ENCODE results near the gene SCD. TPM values are rescaled to one million over a fixed set of nuclear protein-coding genes. Genes with fewer than 3 reads are reported as not detected.

SCD gene
- total RNA-seq, 1 donor from 2014 or later, result 2.9 TPM

DNA sequence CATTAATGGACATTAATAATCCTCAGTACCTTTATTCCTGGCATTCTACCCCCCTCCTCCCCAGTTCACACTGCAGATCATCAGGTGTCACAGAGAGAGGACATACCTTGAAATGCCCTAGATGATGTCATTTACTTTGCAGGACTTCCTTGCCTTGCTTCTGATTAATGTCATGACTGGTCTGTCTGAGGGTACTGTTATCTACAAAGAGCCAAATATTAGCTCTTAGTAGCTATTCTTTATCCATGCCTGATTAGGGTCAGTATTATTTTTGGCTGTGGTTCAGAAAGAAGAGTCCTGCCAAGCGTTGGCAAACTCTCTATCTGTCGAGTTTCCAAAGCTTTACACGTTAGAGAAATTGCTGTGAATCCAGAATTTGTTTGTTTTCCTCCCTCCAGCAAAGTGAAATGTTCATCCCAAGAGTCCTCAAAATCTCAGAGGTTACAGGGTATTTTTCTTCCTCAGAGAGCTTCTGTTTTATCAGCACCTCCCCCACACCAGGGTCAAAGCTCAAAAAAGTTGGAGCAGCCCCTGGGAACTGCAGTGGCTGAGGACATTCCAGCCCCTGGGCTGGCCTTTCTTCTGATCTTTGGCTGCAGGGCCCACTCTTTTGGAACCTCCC, 12.6 kb downstream of the SCD start:
- intact Hi-C loops (cut with DNase I), result no loop called here
- TF ChIP-seq CTCF (IDR thresholded peaks at IDR 0.05), result no peak
- no peak overlapping the region for H3K27ac ChIP-seq
- H3K36me3 ChIP-seq, result peaks cover 0 to 11% of the 10 kb centered on the region in 2 donors
- H3K9me3 ChIP-seq, result no peaks in the 10 kb centered on the region
- H3K27me3 ChIP-seq, result no peaks in the 10 kb centered on the region
- no peak overlapping the region for H3K4me3 ChIP-seq
- DNase-seq (ENCODE audit: low spot score in 2 of 2), result no peak
- H3K4me1 ChIP-seq, result no peaks in the 10 kb centered on the region

GRCh38 chr10:100360234-100360633, 13.2 kb downstream of the SCD start:
- no peak overlapping the region for H3K4me3 ChIP-seq
- H3K9me3 ChIP-seq, result no peaks in the 10 kb centered on the region
- peaks cover 0 to 5% of the 10 kb centered on the region in 2 donors for H3K4me1 ChIP-seq
- intact Hi-C loops (cut with DNase I), result no loop called here
- H3K36me3 ChIP-seq, result peaks cover 0 to 6% of the 10 kb centered on the region in 2 donors
- H3K27me3 ChIP-seq, result no peaks in the 10 kb centered on the region
- TF ChIP-seq CTCF (IDR thresholded peaks at IDR 0.05), result no peak
- no peak overlapping the region for H3K27ac ChIP-seq
- no peak for DNase-seq (ENCODE audit: low spot score in 2 of 2)

DNA sequence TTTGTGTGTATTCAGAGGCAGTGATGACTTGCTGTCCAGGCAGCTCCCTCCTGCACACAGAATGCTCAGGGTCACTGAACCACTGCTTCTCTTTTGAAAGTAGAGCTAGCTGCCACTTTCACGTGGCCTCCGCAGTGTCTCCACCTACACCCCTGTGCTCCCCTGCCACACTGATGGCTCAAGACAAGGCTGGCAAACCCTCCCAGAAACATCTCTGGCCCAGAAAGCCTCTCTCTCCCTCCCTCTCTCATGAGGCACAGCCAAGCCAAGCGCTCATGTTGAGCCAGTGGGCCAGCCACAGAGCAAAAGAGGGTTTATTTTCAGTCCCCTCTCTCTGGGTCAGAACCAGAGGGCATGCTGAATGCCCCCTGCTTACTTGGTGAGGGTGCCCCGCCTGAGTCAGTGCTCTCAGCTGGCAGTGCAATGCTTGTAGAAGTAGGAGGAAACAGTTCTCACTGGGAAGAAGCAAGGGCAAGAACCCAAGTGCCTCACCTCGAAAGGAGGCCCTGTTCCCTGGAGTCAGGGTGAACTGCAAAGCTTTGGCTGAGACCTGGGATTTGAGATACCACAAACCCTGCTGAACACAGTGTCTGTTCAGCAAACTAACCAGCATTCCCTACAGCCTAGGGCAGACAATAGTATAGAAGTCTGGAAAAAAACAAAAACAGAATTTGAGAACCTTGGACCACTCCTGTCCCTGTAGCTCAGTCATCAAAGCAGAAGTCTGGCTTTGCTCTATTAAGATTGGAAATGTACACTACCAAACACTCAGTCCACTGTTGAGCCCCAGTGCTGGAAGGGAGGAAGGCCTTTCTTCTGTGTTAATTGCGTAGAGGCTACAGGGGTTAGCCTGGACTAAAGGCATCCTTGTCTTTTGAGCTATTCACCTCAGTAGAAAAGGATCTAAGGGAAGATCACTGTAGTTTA, 15.8 kb downstream of the SCD start:
- no peak for TF ChIP-seq CTCF (IDR thresholded peaks at IDR 0.05)
- Histone ChIP-seq H3K36me3 (no peaks in the 10 kb centered on the region), H3K4me3 (no peak overlapping the region), H3K27ac (no peak overlapping the region), H3K4me1 (peaks cover 0 to 7% of the 10 kb centered on the region in 2 donors), H3K27me3 (no peaks in the 10 kb centered on the region), H3K9me3 (no peaks in the 10 kb centered on the region)
- DNase-seq (ENCODE audit: low spot score in 2 of 2), result no peak
- intact Hi-C loops (cut with DNase I), result no loop called here

- no peak overlapping the region for H3K4me3 ChIP-seq
- no peaks in the 10 kb centered on the region for H3K36me3 ChIP-seq
- no peaks in the 10 kb centered on the region for H3K9me3 ChIP-seq
- intact Hi-C loops (cut with DNase I), result no loop called here
- no peak overlapping the region for H3K27ac ChIP-seq
- H3K27me3 ChIP-seq, result no peaks in the 10 kb centered on the region
- no peak for TF ChIP-seq CTCF (IDR thresholded peaks at IDR 0.05)
- peaks cover 0 to 7% of the 10 kb centered on the region in 2 donors for H3K4me1 ChIP-seq
- no peak for DNase-seq (ENCODE audit: low spot score in 2 of 2)
These were observed 17.1 kb downstream of the SCD start for GRCh38 chr10:100364175-100364574.

DNA sequence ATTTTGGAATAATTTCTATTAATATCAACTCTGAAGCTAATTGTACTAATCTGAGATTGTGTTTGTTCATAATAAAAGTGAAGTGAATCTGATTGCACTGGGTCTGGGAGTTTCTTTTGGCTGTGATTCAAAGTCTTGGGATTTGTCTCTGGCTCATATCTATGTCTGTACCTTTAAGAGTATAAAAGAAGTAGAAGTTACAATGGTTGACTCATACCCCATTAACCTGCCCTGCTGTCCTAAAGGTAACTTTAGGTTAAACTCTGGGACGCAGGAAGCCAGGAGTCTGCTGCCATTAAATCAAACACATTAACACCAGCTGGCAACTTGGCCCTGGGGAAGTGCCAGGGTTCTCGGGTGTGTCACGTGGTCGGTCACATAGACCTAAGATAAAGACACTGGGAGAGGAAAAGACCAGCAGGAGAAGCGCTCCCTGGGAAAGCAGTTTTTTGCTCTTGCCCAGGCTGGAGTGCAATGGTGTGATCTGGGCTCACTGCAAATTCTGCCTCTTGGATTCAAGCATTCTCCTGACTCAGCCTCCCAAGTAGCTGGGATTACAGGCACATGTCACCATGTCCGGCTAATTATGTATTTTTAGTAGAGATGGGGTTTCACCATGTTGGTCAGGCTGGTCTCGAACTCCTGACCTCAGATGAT, 17.8 kb downstream of the SCD start:
- peak; percentile 49 to 73 for DNase-seq (ENCODE audit: low spot score in 2 of 2)
- Histone ChIP-seq H3K27me3 (no peaks in the 10 kb centered on the region), H3K4me3 (no peak overlapping the region), H3K36me3 (no peaks in the 10 kb centered on the region), H3K9me3 (no peaks in the 10 kb centered on the region), H3K4me1 (peaks cover 0 to 7% of the 10 kb centered on the region in 2 donors), H3K27ac (peak overlapping the region in 1 of 2 donors; percentile 31)
- intact Hi-C loops (cut with DNase I), result no loop called here
- TF ChIP-seq CTCF (IDR thresholded peaks at IDR 0.05), result no peak
